NCI-H1417 treated with DMSO at 0.1 percent for 48 hours (cell line): ENCODE measurements around the gene CDAN1.
"Not testable (repeated sequence)": the region's sequence is repeated elsewhere in the genome, so short reads cannot be mapped to it uniquely, and the experiment has no call there.

ENCODE experiments used
- DNase-seq: peaks from one replicate; lab custom pipeline; 2025; lab: John Stamatoyannopoulos, UW

The CDAN1 gene, protein sequence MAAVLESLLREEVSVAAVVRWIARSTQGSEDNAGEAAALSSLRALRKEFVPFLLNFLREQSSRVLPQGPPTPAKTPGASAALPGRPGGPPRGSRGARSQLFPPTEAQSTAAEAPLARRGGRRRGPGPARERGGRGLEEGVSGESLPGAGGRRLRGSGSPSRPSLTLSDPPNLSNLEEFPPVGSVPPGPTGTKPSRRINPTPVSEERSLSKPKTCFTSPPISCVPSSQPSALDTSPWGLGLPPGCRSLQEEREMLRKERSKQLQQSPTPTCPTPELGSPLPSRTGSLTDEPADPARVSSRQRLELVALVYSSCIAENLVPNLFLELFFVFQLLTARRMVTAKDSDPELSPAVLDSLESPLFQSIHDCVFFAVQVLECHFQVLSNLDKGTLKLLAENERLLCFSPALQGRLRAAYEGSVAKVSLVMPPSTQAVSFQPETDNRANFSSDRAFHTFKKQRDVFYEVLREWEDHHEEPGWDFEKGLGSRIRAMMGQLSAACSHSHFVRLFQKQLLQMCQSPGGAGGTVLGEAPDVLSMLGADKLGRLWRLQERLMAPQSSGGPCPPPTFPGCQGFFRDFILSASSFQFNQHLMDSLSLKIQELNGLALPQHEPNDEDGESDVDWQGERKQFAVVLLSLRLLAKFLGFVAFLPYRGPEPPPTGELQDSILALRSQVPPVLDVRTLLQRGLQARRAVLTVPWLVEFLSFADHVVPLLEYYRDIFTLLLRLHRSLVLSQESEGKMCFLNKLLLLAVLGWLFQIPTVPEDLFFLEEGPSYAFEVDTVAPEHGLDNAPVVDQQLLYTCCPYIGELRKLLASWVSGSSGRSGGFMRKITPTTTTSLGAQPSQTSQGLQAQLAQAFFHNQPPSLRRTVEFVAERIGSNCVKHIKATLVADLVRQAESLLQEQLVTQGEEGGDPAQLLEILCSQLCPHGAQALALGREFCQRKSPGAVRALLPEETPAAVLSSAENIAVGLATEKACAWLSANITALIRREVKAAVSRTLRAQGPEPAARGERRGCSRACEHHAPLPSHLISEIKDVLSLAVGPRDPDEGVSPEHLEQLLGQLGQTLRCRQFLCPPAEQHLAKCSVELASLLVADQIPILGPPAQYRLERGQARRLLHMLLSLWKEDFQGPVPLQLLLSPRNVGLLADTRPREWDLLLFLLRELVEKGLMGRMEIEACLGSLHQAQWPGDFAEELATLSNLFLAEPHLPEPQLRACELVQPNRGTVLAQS

DNA sequence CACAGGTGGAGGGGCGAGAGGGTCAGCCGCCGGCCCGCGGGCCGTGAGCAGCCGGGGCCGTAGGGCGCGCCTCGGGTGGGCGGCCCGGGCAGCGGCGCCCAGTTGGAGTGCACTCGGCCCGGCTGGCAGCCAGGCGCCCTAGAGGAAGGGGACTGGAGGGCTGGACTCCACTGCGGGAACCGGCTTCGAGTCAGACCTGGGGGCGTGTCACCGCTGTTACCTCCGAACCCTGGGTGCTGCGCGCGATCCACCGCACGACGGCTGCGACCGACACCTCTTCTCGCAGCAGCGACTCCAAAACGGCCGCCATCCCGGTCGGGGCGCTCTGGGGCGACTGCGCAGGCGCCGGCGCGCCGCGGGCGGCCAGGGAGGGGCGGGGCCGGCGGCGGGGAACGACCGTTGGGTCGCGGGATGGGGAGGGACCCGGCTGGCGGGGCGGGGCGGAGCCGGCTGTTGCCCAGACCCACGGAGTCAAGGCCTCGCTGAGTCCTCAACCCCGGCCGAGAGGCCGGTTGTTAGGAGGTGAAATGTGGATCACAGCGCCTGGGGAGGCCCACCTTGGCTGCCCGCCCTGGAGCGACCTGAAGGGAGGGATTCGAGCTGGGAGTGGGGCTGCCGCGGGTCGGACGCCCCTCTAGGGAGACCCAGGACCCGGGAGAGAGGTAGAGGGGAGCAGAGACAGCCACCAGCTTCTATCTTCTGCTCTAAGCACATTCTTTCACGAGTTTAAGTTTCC, at the start of gene CDAN1:
TSS of gene CDAN1 (minus strand) at position 336 of the 736 bp plus-strand sequence. CDS start at position 310, 26 bp downstream.
- no peak for DNase-seq

DNA sequence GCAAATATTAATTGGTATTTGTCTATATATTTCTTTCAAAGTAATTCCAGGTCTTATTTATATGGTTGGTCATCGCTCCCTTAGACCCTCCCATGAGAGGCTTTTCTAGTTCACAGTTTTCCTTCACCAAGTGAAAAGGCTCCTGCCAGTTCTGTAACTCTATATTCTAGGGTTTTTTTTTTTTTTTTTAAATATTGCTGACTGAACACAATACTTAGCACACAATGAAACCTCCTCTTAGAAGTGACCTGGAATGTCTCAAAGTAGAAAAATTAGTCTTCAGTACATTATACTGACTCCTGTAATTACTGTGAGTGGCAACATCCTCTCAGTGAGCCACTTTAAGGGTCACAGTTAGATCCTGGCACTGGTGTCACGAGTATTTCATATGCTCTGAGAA, 48.6 kb upstream of the CDAN1 start:
- no peak for DNase-seq

DNA sequence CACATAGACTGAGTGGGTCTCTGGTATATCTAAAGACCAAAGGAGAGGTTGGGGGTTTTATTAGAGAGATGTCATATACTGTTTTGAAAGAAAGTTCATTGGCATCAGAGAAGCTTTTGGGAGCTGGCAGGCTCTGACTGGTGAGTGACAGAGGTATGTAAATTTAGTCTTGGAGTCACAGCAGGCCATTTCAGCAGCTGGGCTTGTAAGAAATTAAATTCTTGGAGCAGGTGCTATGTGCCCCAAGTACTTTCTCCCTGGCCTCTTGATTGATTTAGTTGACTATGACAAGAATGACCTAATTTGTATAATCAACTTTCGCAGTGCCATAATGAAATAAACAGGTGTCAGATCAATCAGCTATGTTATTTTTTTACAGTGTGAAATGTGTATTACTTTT, 47.8 kb upstream of the CDAN1 start:
- no peak for DNase-seq

DNA sequence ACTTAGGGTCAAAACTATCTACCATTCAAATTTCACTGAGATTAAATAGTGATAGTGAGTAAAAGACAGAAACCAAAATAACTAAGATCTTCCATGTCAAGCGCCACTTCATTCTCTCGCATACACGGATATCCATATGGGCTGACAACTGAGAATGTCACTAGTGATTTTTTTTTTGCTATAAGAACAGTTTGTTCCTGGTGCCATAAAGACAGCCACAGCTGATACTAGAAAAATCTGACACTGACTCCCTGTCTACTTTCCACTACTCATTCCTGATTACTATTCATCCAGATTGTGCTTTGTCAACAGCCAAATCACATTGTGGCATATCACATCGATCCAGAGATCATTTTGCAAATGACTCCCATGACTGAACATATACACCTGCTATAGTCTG, 45.8 kb upstream of the CDAN1 start:
- DNase-seq, result no peak

DNA sequence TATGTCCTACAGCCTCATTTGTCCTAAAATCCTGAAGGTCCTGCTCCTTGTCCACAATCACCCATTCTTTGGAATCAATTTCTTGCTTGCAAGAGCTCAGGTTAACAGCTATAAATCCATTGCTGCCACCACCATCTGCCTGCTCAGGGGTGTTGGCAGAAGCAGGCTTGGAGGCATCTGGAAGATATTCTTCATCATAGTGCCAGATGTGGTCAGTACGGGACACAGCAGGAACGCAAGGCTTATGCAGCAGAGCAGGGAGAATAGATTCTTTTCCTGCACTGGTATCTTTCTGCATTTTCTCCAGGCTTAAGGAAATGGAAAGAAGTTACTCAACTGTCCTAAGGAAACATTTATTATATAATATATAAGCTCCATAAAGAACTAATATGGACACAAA, 38.5 kb upstream of the CDAN1 start:
- DNase-seq, result no peak

DNA sequence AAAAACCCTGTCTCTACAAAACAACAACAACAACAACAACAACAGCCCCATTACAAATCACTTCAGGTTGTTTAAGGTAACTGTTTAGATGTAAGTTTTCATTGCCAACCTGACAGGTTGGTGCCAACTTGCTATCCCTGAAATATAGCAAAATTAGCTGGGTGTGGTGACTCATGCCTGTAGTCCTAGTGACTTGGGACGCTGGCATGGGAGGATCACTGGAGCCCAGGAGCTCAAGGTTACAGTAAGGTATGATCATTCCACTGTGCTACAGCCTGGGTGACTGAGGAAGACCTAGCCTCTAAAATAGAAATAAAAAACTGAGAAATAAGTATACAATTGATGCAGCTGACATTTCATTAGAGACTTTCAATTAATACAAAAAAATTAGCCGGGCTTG, 36.0 kb upstream of the CDAN1 start:
- DNase-seq, result no peak

DNA sequence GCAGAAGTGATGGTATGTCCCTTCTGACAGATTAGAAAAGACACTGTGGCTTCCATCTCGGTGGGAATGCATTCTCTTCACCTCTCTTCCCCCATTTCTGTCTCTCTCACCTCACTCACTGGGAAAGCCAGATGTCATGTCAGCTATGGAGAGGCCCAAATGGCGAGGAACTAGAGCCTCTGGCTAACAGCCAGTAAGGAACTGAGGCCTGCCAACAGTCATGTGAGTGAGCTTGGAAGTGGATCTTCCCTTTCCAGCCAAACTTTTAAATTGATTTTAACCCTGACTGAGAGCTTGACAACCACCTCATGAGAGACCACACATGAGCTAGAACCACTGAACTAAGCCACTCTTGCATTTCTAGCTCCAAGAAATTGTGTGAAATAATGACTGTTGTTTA, 35.2 kb upstream of the CDAN1 start:
- DNase-seq, result no peak

DNA sequence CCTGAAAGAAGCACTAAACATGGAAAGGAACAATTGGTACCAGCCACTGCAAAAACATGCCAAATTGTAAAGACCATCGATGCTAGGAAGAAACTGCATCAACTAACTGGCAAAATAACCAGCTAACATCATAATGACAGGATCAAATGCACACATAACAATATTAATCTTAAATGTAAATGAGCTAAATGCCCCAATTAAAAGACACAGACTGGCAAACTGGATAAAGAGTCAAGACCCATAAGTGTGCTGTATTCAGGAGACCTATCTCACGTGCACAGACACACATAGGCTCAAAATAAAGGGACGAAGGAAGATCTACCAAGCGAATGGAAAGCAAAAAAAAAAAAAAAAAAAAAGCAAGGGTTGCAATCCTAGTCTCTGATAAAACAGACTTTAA, 29.2 kb upstream of the CDAN1 start:
- DNase-seq, result not testable (repeated sequence)

DNA sequence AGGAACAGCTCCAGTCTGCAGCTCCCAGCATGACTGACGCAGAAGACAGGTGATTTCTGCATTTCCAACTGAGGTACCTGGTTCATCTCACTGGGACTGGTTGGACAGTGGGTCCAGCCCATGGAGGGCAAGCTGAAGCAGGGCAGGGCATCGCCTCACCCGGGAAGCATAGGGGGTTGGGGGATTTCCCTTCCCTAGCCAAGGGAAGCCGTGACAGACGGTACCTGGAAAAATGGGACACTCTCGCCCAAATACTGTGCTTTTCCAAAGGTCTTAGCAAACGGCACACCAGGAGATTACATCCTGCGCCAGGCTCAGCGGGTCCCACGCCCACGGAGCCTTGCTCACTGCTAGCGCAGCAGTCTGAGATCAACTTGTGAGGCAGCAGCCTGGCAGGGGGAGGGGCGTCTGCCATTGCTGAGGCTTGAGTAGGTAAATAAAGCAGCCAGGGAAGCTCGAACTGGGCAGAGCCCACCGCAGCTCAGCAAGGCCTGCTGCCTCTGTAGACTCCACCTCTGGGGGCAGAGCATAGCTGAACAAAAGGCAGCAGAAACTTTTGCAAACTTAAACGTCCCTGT, 27.3 kb upstream of the CDAN1 start:
- not testable (repeated sequence) for DNase-seq

DNA sequence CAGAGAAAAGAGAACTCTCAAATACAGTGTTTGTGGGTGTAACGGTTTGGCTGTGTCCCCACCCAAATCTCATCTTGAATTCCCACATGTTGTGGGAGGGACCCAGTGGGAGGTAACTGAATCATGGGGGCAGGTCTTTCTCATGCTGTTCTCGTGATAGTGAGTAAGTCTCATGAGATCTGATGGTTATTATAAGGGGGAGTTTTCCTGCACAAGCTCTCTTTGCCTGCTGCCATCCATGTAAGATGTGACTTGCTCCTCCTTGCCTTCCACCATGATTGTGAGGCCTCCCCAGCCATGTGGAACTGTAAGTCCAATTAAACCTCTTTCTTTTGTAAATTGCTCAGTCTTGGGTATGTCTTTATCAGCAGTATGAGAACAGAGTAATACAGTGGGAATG, 24.9 kb upstream of the CDAN1 start:
- not testable (repeated sequence) for DNase-seq

DNA sequence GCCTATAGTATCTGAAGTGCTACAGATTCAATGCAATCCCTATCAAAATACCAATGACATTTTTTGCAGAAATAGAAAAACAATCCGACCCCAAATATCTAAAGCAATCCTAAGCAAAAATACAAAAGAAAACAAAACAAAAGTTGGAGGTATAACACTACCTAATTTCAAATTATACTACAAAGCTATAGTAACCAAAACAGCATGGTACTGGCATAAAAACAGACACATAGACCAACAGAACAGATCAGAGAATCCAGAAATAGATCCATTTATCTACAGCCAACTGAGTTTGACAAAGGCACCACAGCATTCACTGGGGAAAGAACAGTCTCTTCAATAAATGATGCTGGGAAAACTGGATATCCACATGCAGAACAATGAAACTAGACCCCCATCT, 23.8 kb upstream of the CDAN1 start:
- DNase-seq, result no peak

DNA sequence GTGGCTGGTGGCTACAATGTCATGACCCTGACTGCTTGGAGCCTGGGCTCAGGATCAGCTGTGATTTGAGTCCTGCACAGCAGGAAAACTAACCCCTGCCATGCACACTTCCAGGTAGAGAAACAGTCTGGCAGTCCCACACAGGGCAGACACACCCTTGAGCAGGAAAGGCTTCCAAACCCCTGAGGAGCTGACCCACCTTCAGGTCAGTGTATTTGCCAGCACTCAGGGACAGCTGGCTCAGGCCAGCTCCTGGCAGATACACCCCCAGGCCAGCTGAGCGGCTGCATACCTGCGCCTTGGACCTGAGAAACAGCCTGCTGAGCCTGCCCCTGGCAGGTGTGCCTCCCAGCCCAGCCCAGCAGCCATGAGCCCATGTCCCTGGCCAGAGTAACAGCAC, 22.2 kb upstream of the CDAN1 start:
- no peak for DNase-seq

DNA sequence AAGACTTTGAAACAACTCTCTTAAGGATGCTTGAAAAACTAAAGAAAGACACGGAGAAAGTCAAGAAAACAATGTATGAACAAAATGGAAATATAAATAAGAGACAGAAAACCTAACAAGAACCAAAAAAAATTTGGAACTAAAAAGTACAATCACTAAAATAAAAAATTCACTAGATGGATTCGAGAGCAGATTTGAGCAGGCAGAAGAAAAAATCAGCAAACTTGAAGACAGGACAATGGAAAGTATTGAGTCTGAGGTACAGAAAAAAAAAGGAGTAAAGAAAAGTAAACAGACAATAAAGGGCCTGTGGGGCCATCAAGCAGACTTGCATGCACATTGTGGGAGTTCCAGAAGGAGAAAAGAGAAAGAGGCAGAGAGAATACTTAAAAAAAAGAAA, 13.4 kb upstream of the CDAN1 start:
- no peak for DNase-seq

DNA sequence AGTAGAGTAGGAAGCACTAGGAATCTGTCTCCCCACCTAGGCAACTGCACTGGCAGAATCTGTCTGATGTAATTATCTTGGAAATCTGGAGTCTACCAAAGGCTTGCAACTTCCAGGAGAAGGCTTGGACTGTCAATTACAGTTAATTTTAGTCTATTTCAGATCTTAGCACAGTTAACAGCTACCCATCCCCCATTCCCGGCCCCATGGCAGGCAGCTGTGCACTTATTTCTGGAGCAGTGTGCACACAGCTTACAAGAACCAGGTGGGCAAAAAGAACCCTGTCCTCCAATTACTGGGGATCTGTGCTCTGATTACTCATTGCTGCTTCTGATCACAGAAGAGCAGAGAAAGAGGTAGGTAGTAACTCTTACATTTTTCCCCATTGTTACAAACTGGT, 12.3 kb upstream of the CDAN1 start:
- no peak for DNase-seq

DNA sequence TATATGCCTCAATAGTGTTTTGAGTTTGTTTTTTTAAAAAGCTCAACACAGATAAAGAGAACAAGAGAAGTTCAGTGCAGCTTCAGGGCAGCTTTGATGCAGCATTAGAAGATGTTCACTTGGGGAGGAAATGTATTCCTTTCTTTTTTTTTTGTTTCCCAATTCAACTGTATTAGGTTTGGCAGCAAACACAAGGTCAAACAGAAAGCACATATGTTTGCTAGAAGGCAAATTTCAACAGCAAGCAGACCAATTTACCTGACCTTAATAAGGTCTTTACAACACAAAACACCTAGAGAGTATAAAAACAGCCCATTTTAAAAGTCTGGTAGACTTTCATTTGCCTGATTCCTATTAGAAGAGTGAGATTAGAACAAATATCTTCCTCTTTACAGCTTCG, 7.3 kb upstream of the CDAN1 start:
- DNase-seq, result no peak

DNA sequence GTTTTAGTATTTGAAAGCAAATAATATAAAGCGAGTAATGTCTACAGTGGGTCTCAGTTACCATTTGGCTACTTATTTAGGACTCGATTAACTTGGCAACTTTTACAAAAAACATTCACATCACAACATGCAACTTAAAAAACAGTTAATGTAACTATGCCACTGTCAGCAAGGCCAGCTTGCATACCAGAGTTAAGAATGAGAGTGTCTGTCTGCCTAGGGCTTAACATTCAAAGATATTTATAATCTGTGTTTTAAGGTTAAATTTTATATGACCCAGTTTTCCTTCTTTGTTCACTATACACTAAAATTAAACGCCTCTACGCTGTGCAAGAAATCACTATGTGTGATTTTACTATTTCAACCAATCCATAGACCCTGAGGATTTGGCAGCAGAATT, 5.2 kb upstream of the CDAN1 start:
- DNase-seq, result no peak

DNA sequence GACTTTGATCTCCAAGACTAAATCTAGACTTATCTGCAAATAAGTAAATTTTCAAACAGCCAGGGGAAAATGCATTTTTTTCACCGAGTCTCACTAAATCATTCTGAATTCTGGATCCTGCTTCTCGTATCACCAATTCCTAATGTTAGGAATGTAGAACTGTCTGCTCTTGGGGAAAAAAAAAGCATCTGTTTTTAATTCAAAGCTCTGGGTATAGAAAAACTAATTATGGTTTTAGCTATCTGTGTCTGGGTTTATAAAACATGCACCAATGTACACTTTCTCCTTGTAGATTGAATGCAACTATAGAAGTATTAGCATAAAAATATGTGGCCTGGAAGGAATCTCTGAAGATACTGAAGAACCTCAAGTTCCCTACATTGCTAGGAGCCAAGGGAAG, 4.8 kb upstream of the CDAN1 start:
- no peak for DNase-seq

DNA sequence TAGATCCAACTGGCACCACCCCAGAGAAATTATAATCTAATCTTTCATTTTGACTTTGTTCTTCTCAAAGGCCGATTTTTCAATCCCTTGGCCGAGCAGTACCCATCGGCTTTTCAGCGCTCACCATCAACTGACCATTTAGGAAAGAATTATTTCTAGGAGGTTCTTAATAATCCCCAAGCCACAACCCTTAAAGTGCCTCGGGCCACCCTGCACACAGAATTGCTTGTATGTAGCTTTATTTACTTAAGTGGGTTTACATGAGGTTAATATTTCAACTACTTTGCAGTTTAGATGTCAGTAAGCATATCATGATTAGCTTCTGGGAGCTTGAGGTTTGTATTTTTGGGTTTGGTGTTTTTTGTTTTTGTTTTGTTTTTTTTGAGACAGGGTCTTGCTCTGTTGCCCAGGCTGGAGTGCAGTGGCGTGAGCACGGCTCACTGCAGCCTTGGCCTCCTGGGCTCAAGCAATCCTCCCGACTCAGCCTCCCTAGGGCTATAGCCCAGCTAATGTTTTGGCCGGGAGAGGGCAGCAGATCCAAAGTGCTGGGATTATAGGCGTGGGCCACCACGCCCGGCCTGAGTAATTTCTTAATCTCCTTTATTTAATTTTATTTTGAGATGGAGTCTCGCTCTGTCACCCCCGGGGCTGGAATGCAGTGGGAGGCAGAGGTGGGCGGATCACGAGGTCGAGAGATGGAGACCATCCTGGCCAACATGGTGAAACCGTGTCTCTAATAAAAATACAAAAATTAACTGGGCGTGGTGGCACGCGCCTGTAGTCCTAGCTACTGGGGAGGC, 801 bp upstream of the CDAN1 start:
- no peak for DNase-seq

DNA sequence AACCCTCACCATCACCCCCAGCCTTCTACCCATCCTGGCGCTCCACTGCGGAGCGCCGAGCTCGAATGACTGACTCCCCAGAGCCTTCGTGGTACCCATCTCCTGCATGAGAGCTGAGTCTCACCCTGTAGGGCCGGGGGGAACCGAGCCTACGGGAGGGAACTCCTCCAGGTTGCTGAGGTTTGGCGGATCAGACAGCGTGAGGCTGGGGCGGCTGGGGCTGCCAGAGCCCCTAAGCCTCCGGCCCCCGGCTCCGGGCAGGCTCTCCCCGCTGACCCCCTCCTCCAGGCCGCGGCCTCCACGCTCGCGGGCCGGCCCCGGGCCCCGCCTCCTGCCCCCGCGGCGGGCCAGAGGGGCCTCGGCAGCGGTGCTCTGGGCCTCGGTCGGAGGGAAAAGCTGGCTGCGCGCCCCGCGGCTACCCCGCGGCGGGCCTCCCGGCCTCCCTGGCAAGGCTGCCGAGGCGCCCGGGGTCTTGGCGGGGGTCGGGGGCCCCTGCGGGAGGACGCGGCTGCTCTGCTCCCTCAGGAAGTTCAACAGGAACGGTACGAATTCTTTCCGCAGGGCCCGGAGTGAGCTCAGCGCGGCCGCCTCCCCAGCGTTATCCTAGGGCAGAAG, 643 bp downstream of the CDAN1 start:
- no peak for DNase-seq
